HCT116 (cell line): ENCODE results near the gene TPBGL. TPM values are rescaled to one million over a fixed set of nuclear protein-coding genes. Genes with fewer than 3 reads are reported as not detected.

Experiments
- ATAC-seq: fragments of 200-7000 bp; cut with Tn5 transposase; 2 replicates; pipeline ENCODE4 v1.9.1; 2020; ENCODE audit warnings: mild to moderate bottlenecking, moderate library complexity
- BruUV-seq: library from RNA; stranded (reverse); fragments of 400-500 nt; replicated peaks from 2 replicates; lab custom pipeline; 2021; lab: Mats Ljungman, UMichigan
- CTCF ChIA-PET: fragments of 300-600 bp; sonication (Branson Sonifier 250); formaldehyde crosslinking; loops from one replicate; lab custom pipeline; 2021; ENCODE audit warnings: antibody characterized with exemption; lab: Charles Lee
- POLR2A ChIA-PET: fragments of 300-600, 350-600 bp; sonication (Branson Sonifier 250); formaldehyde crosslinking; loops from one replicate; lab custom pipeline; 2021; ENCODE audit warnings: antibody characterized with exemption; lab: Charles Lee
- RAD21 ChIA-PET, 2 experiments: fragments of 300-600 bp; sonication (Branson Sonifier 250); formaldehyde crosslinking; loops; one replicate each; lab custom pipeline; 2023; ENCODE audit warnings: low total read pairs in 2 of 2; ENCODE audit not compliant: uncharacterized antibody in 2 of 2, unreplicated experiment in 2 of 2, low non-redundant PET in 1 of 2; lab: Charles Lee
- DNase-seq: peaks from one replicate; pipeline ENCODE4 v3.0.0-alpha.2; 2010; ENCODE audit warnings: low read depth, low spot score
- H2AFZ ChIP-seq: fragments of 200-600 bp; shearing (Covaris generic), sonication (generic); 2 replicates; pipeline ENCODE4 v1.6.1; 2017; ENCODE audit warnings: low read depth, mixed run types, mixed read lengths, antibody characterized with exemption, low read length; ENCODE audit not compliant: poor library complexity, severe bottlenecking
- H3K27ac ChIP-seq: 2 replicates; pipeline ENCODE4 v1.5.1; 2012; ENCODE audit warnings: low read depth, low read length
- H3K27me3 ChIP-seq: fragments of 200-600 bp; sonication (generic); 2 replicates; pipeline ENCODE4 v1.6.1; 2016; ENCODE audit warnings: mixed run types, low read length, mixed read lengths; ENCODE audit not compliant: insufficient read depth
- H3K36me3 ChIP-seq, 2 experiments: fragments of 200-500 bp in 1 of 2; fragments of 200-600 bp in 1 of 2; sonication (Bioruptor generic) in 1 of 2; sonication (generic) in 1 of 2; 2 replicates each; pipeline versions ENCODE4 v1.5.1 to v1.6.1; 2014 to 2016; ENCODE audit warnings: low read length in 2 of 2, inconsistent platforms in 1 of 2, mixed read lengths in 1 of 2, mixed run types in 1 of 2; ENCODE audit not compliant: insufficient read depth in 2 of 2, control insufficient read depth in 1 of 2
- H3K4me1 ChIP-seq, 2 experiments: fragments of 200-600 bp in 1 of 2; sonication (generic) in 1 of 2; 2 replicates each; pipeline versions ENCODE4 v1.5.1 to v1.6.1; 2012 to 2017; ENCODE audit warnings: low read length in 2 of 2, inconsistent platforms in 1 of 2, mild to moderate bottlenecking in 1 of 2, mixed read lengths in 1 of 2, mixed run types in 1 of 2, moderate library complexity in 1 of 2; ENCODE audit not compliant: insufficient read depth in 2 of 2, control insufficient read depth in 1 of 2
- H3K4me2 ChIP-seq: fragments of 200-600 bp; sonication (generic); 2 replicates; pipeline ENCODE4 v1.6.1; 2017; ENCODE audit warnings: mixed run types, low read length, mixed read lengths
- H3K4me3 ChIP-seq, 2 experiments: fragments of 200-600 bp in 1 of 2; sonication (generic) in 1 of 2; replicated peaks in 1 of 2; 2 replicates each; pipeline ENCODE4 v1.5.1; 2011 to 2016; ENCODE audit warnings: low read length in 2 of 2, control low read depth in 1 of 2, low read depth in 1 of 2, mild to moderate bottlenecking in 1 of 2, mixed read lengths in 1 of 2, mixed run types in 1 of 2
- H3K79me2 ChIP-seq: fragments of 200-600 bp; sonication (generic); 2 replicates; pipeline ENCODE4 v1.6.1; 2017; ENCODE audit warnings: mild to moderate bottlenecking, mixed run types, low read length, moderate library complexity, mixed read lengths; ENCODE audit not compliant: insufficient read depth
- H3K9ac ChIP-seq: fragments of 200-600 bp; sonication (generic); 2 replicates; pipeline ENCODE4 v1.6.1; 2016; ENCODE audit warnings: low read length, mixed read lengths
- H3K9me2 ChIP-seq: fragments of 200-600 bp; sonication (generic), shearing (Covaris generic); 2 replicates; pipeline ENCODE4 v1.6.1; 2017; ENCODE audit warnings: mixed run types, mild to moderate bottlenecking, moderate library complexity; ENCODE audit not compliant: insufficient read depth
- H3K9me3 ChIP-seq, 2 experiments: fragments of 200-500 bp in 1 of 2; fragments of 200-600 bp in 1 of 2; sonication (Bioruptor generic) in 1 of 2; sonication (generic) in 1 of 2; 2 replicates each; pipeline ENCODE4 v1.6.1; 2014 to 2017; ENCODE audit warnings: low read length in 2 of 2, mixed read lengths in 2 of 2, inconsistent platforms in 1 of 2, low read depth in 1 of 2, mild to moderate bottlenecking in 1 of 2, mixed run types in 1 of 2, moderate library complexity in 1 of 2; ENCODE audit not compliant: control insufficient read depth in 1 of 2, insufficient read depth in 1 of 2
- H4K20me1 ChIP-seq: fragments of 200-600 bp; sonication (generic), shearing (Covaris generic); 2 replicates; pipeline ENCODE4 v1.6.1; 2017; ENCODE audit warnings: mixed run types, mild to moderate bottlenecking, moderate library complexity; ENCODE audit not compliant: insufficient read depth
- CEBPB ChIP-seq: IDR thresholded peaks from 2 replicates; pipeline ENCODE4 v1.6.1; 2012; ENCODE audit warnings: low read depth
- CTCF ChIP-seq, 3 experiments: fragments of 200-600 bp in 1 of 3; sonication (generic) in 1 of 3; IDR thresholded peaks in 2 of 3; conservative IDR thresholded peaks in 1 of 3; 2 replicates each; pipeline ENCODE4 v1.5.1; 2012 to 2017; ENCODE audit warnings: low read depth in 2 of 3, low read length in 2 of 3, antibody characterized with exemption in 1 of 3, borderline replicate concordance in 1 of 3, control low read depth in 1 of 3, mild to moderate bottlenecking in 1 of 3, mixed read lengths in 1 of 3, mixed run types in 1 of 3, moderate library complexity in 1 of 3; ENCODE audit not compliant: insufficient read depth in 1 of 3
- ELF1 ChIP-seq: IDR thresholded peaks from 2 replicates; pipeline ENCODE4 v1.6.1; 2012; ENCODE audit warnings: low read depth, borderline replicate concordance
- EZH2 ChIP-seq: fragments of 200-600 bp; sonication (generic); IDR thresholded peaks from 2 replicates; pipeline ENCODE4 v1.6.1; 2017; ENCODE audit warnings: antibody characterized with exemption, mixed run types
- EZH2phosphoT487 ChIP-seq: fragments of 200-600 bp; IDR thresholded peaks from 2 replicates; pipeline ENCODE4 v1.6.1; 2018; ENCODE audit warnings: antibody characterized with exemption, borderline replicate concordance
- FOSL1 ChIP-seq: IDR thresholded peaks from 2 replicates; pipeline ENCODE4 v1.6.1; 2012; ENCODE audit warnings: low read depth
- JUND ChIP-seq: IDR thresholded peaks from 2 replicates; pipeline ENCODE4 v1.6.1; 2012
- POLR2A ChIP-seq: IDR thresholded peaks from 2 replicates; pipeline ENCODE4 v1.7.0; 2011; ENCODE audit warnings: borderline replicate concordance; ENCODE audit not compliant: insufficient read depth, insufficient read length; ENCODE audit errors: extremely low read depth
- POLR2AphosphoS5 ChIP-seq: IDR thresholded peaks from 2 replicates; pipeline ENCODE4 v1.6.1; 2011; ENCODE audit warnings: mild to moderate bottlenecking, low read depth, low read length, moderate library complexity
- RAD21 ChIP-seq: IDR thresholded peaks from 2 replicates; pipeline ENCODE4 v1.6.1; 2012; ENCODE audit warnings: low read depth, mild to moderate bottlenecking
- REST ChIP-seq: IDR thresholded peaks from 2 replicates; pipeline ENCODE4 v1.6.1; 2012; ENCODE audit warnings: low read depth
- SIN3A ChIP-seq: IDR thresholded peaks from 2 replicates; pipeline ENCODE4 v1.6.1; 2012; ENCODE audit warnings: low read depth
- SP1 ChIP-seq: IDR thresholded peaks from 2 replicates; pipeline ENCODE4 v1.6.1; 2012; ENCODE audit warnings: low read depth
- SRF ChIP-seq: IDR thresholded peaks from 2 replicates; pipeline ENCODE4 v1.6.1; 2012; ENCODE audit warnings: low read depth
- YY1 ChIP-seq: IDR thresholded peaks from 2 replicates; pipeline ENCODE4 v1.6.1; 2011; ENCODE audit warnings: low read length, low read depth, moderate library complexity, mild to moderate bottlenecking; ENCODE audit not compliant: insufficient replicate concordance; ENCODE audit errors: extremely low read depth
- ZBTB33 ChIP-seq: IDR thresholded peaks from 2 replicates; pipeline ENCODE4 v1.6.1; 2011; ENCODE audit warnings: mild to moderate bottlenecking, low read length, moderate library complexity; ENCODE audit not compliant: insufficient replicate concordance; ENCODE audit errors: extremely low read depth
- ZFX ChIP-seq: fragments of 450-650 bp; IDR thresholded peaks from 2 replicates; pipeline ENCODE4 v1.6.1; 2017
- intact Hi-C: fragments of 100-400 bp; cut with micrococcal nuclease; formaldehyde crosslinking; loops from 2 replicates; pipeline ENCODE4 v1.10.0; 2022
- total RNA-seq: library from RNA; stranded (reverse); gene quantifications from one replicate; pipeline ENCODE4 v1.2.1, GENCODE V29; 2021; ENCODE audit not compliant: unreplicated experiment

TPBGL gene
- total RNA-seq, 1 experiment from 2014 or later, result 0.12 TPM

GRCh38 chr11:75292943-75293342 is 52.4 kb downstream of the TPBGL start:
- Histone ChIP-seq H3K4me1 (no peaks in the 10 kb centered on the region), H3K9me2 (no peaks in the 10 kb centered on the region), H3K4me2 (no peak overlapping the region), H3K79me2 (no peaks in the 10 kb centered on the region), H3K36me3 (no peaks in the 10 kb centered on the region), H3K27ac (no peak overlapping the region), H3K9me3 (no peaks in the 10 kb centered on the region), H4K20me1 (no peaks in the 10 kb centered on the region), H3K9ac (no peak overlapping the region)
- ATAC-seq (no peak), DNase-seq (no peak)
- ChIA-PET CTCF (no interaction called here), RAD21 (no interaction called here)
- intact Hi-C loops, result no loop called here
- no TSS peak for BruUV-seq
- TF ChIP-seq EZH2phosphoT487, result no peak
- TF ChIP-seq POLR2A, result no peak
- no peak for TF ChIP-seq FOSL1
- TF ChIP-seq CTCF (IDR thresholded peaks at IDR 0.05 in 2 of 3, conservative IDR thresholded peaks at IDR 0.05 in 1 of 3; ENCODE audit: borderline replicate concordance in 1 of 3, insufficient read depth in 1 of 3, low read depth in 2 of 3, low read length in 2 of 3), result no peak
- no peak for TF ChIP-seq SRF
- no peak for TF ChIP-seq ZBTB33
- TF ChIP-seq SIN3A, result no peak
- TF ChIP-seq CEBPB, result no peak
- no peak for TF ChIP-seq EZH2
- TF ChIP-seq ELF1, result no peak
- TF ChIP-seq ZFX, result no peak
- no peak for TF ChIP-seq JUND
- TF ChIP-seq REST, result no peak
- TF ChIP-seq YY1, result no peak
- TF ChIP-seq RAD21, result no peak
- no peak for TF ChIP-seq SP1
- TF ChIP-seq POLR2AphosphoS5, result no peak
- TF ChIP-seq, all 23 proteins: peak for 0
- H3K4me3 ChIP-seq, result no peak overlapping the region
- no peak overlapping the region for H2AFZ ChIP-seq
- H3K27me3 ChIP-seq, result no peaks in the 10 kb centered on the region
- POLR2A ChIA-PET, result no interaction called here
